Kidney glomerular epithelial cell (primary cell): ENCODE measurements around the gene NPHP1.
"Not testable (repeated sequence)": the region's sequence is repeated elsewhere in the genome, so short reads cannot be mapped to it uniquely, and the experiment has no call there.

ENCODE experiments used
- DNase-seq: peaks from one replicate; lab custom pipeline; 2025; lab: John Stamatoyannopoulos, UW

NPHP1 gene

GRCh38 chr2:110126906-110127305 is 77.9 kb downstream of the NPHP1 start:
- no peak for DNase-seq

- DNase-seq = no peak
These were observed 78.6 kb downstream of the NPHP1 start for GRCh38 chr2:110126086-110126773.

- DNase-seq = no peak
These were observed 79.7 kb downstream of the NPHP1 start for GRCh38 chr2:110124939-110125691.

- DNase-seq = no peak
These were observed 80.6 kb downstream of the NPHP1 start for GRCh38 chr2:110124038-110124825.

GRCh38 chr2:110121592-110121991 is 83.2 kb downstream of the NPHP1 start:
- DNase-seq = no peak

GRCh38 chr2:110121052-110121334 is 83.8 kb downstream of the NPHP1 start:
- no peak for DNase-seq

- DNase-seq = no peak
These were observed 84.4 kb downstream of the NPHP1 start for GRCh38 chr2:110120171-110121051.

GRCh38 chr2:110116033-110116710 is 88.6 kb downstream of the NPHP1 start:
- DNase-seq = peak; percentile 28

- DNase-seq = peak; percentile 28
These were observed 89.4 kb downstream of the NPHP1 start, which contains the start of gene MALL for GRCh38 chr2:110115291-110116032. Gene MALL, minus strand, starts transcription at chr2:110115822. Its CDS starts 30 bp downstream, at chr2:110115792.

- DNase-seq = no peak
These were observed 90.0 kb downstream of the NPHP1 start for GRCh38 chr2:110114831-110115255.

- no peak for DNase-seq
These were observed 90.7 kb downstream of the NPHP1 start for GRCh38 chr2:110113961-110114591.

- not testable (repeated sequence) for DNase-seq
These were observed 96.5 kb downstream of the NPHP1 start for GRCh38 chr2:110108291-110108690.

- no peak for DNase-seq
These were observed 97.4 kb downstream of the NPHP1 start for GRCh38 chr2:110107092-110108079.

- peak; percentile 36 for DNase-seq
These were observed 98.2 kb downstream of the NPHP1 start for GRCh38 chr2:110106642-110107041.

GRCh38 chr2:110105608-110106467 is 99.0 kb downstream of the NPHP1 start:
- DNase-seq = peak; percentile 92

- DNase-seq = no peak
These were observed 99.6 kb downstream of the NPHP1 start for GRCh38 chr2:110105183-110105582.

- peak; percentile 99 for DNase-seq
These were observed 100.6 kb downstream of the NPHP1 start for GRCh38 chr2:110104025-110104771.
